Measurements from ENCODE around the gene AGBL4. TPM values are rescaled to one million over a fixed set of nuclear protein-coding genes. Genes with fewer than 3 reads are reported as not detected.

Gene AGBL4
- total and polyA plus RNA-seq, 9 of the 15 experiments (the other 6 are each of a cell fraction or from before 2014, with no cell fraction given) = 0.11 TPM; not detected in 7

GRCh38 chr1:49050041-49050440 lies 973.7 kb downstream of the AGBL4 start (continued):
- no peak for TF ChIP-seq HNRNPL (IDR thresholded peaks at IDR 0.05; ENCODE audit: low read depth, low read length)

GRCh38 chr1:49048188-49048587 lies 975.6 kb downstream of the AGBL4 start:
- no peak for FAIRE-seq
- no peaks in the 10 kb centered on the region for H3K4me1 ChIP-seq (replicated peaks in 1 of 2; ENCODE audit: control insufficient read depth in 2 of 2, insufficient read depth in 2 of 2, low read length in 2 of 2)
- in situ Hi-C loops (cut with MboI) = no loop called here

More at GRCh38 chr1:49048188-49048587, 975.6 kb downstream of the AGBL4 start:
- Histone ChIP-seq H3K27ac (ENCODE audit: extremely low read depth, low read depth, low read length) (no peak overlapping the region), H4K20me1 (replicated peaks; ENCODE audit: control insufficient read depth, insufficient read depth, low read length) (no peaks in the 10 kb centered on the region), H3K9me3 (replicated peaks; ENCODE audit: control insufficient read depth, insufficient read depth, low read depth, low read length) (no peaks in the 10 kb centered on the region; the same call in 1 of the 2 replicates), H3K9me1 (ENCODE audit: control insufficient read depth, insufficient read depth, low read length) (no peaks in the 10 kb centered on the region), H3K4me3 (no peak overlapping the region), H2AFZ (ENCODE audit: low read depth, low read length) (no peak overlapping the region), H3K79me2 (ENCODE audit: control insufficient read depth, insufficient read depth, low read length) (no peaks in the 10 kb centered on the region), H3K9ac (ENCODE audit: insufficient read depth in 1 of 2, low read depth in 2 of 2, low read length in 2 of 2) (no peak overlapping the region), H3K27me3 (ENCODE audit: control insufficient read depth in 2 of 2, insufficient read depth in 2 of 2, low read length in 2 of 2) (no peaks in the 10 kb centered on the region), H3K36me3 (ENCODE audit: control insufficient read depth, insufficient read depth, low read length) (no peaks in the 10 kb centered on the region), H3K4me2 (ENCODE audit: insufficient read depth, low read length) (no peak overlapping the region)
- WGBS (ENCODE audit: insufficient coverage, low coverage, missing lambda C conversion rate) = 0% methylated on average over 2 of the region's 2 CpGs
- intact Hi-C loops (cut with micrococcal nuclease) = no loop called here
- DNase-seq (ENCODE audit: extremely low read depth in 1 of 4, low spot score in 3 of 4) (no peak), ATAC-seq (no peak)
- ChIA-PET POLR2A (no interaction called here), CTCF (ENCODE audit: low intra/inter-chr PET ratio) (no interaction called here)
- no peak for TF ChIP-seq ZNF696 (CRISPR knock-in tag; conservative IDR thresholded peaks at IDR 0.05)
- no peak for TF ChIP-seq E2F1 (CRISPR knock-in tag; IDR thresholded peaks at IDR 0.05)
- TF ChIP-seq BRCA1 (IDR thresholded peaks at IDR 0.05) = no peak
- TF ChIP-seq BRCA1 (CRISPR knock-in tag; IDR thresholded peaks at IDR 0.05) = no peak
- no TSS peak for BruUV-seq (replicated peaks)
